HG03025 (cell line): ENCODE results near the gene NEMF.
"Not testable (repeated sequence)": the region's sequence is repeated elsewhere in the genome, so short reads cannot be mapped to it uniquely, and the experiment has no call there.

ENCODE experiments used
- ATAC-seq: cut with Tn5 transposase; IDR thresholded peaks from one replicate; pipeline ENCODE4 v1.9.1; 2021; ENCODE audit warnings: mild to moderate bottlenecking, moderate library complexity; ENCODE audit not compliant: unreplicated experiment, low FRiP score

Gene NEMF

GRCh38 chr14:49849213-49849847 lies 3.3 kb downstream of the NEMF start:
- no peak for ATAC-seq

- no peak for ATAC-seq
These were observed 23.9 kb downstream of the NEMF start for GRCh38 chr14:49828640-49829039.

GRCh38 chr14:49820176-49820575 lies 32.4 kb downstream of the NEMF start:
- ATAC-seq, result no peak

GRCh38 chr14:49816844-49817243 lies 35.7 kb downstream of the NEMF start:
- no peak for ATAC-seq

GRCh38 chr14:49816118-49816517 lies 36.5 kb downstream of the NEMF start:
- ATAC-seq, result not testable (repeated sequence)

- no peak for ATAC-seq
These were observed 43.8 kb downstream of the NEMF start for GRCh38 chr14:49808780-49809179.

GRCh38 chr14:49796025-49796424 lies 56.6 kb downstream of the NEMF start:
- no peak for ATAC-seq

- ATAC-seq, result no peak
These were observed 60.0 kb downstream of the NEMF start for GRCh38 chr14:49792618-49793017.

GRCh38 chr14:49786315-49786714 lies 66.3 kb downstream of the NEMF start:
- no peak for ATAC-seq

GRCh38 chr14:49783394-49784014 lies 69.1 kb downstream of the NEMF start:
- no peak for ATAC-seq

- ATAC-seq, result not testable (repeated sequence)
These were observed 71.5 kb downstream of the NEMF start for GRCh38 chr14:49781040-49781439.

GRCh38 chr14:49778421-49778820 lies 74.2 kb downstream of the NEMF start:
- no peak for ATAC-seq

- ATAC-seq, result no peak
These were observed 78.5 kb downstream of the NEMF start for GRCh38 chr14:49774106-49774505.

- ATAC-seq, result not testable (repeated sequence)
These were observed 80.9 kb downstream of the NEMF start for GRCh38 chr14:49771691-49772090.

GRCh38 chr14:49770212-49770817 lies 82.3 kb downstream of the NEMF start:
- ATAC-seq, result no peak

- no peak for ATAC-seq
These were observed 82.9 kb downstream of the NEMF start for GRCh38 chr14:49769581-49770211.

GRCh38 chr14:49769171-49769570 lies 83.4 kb downstream of the NEMF start:
- ATAC-seq, result no peak

GRCh38 chr14:49768301-49769121 lies 84.1 kb downstream of the NEMF start:
- peak; percentile 28 for ATAC-seq

GRCh38 chr14:49767571-49768300 lies 84.9 kb downstream of the NEMF start, which contains the start of gene KLHDC2:
TSS of gene KLHDC2 (plus strand) at chr14:49768153. CDS start at chr14:49768469, 316 bp downstream.
- ATAC-seq, result peak; percentile 94

- ATAC-seq, result no peak
These were observed 85.4 kb downstream of the NEMF start for GRCh38 chr14:49767270-49767570.
